Urinary bladder (tissue), 4 donors: ENCODE data around the gene BABAM2. TPM values are rescaled to one million over a fixed set of nuclear protein-coding genes. Genes with fewer than 3 reads are reported as not detected.

ENCODE experiments used
- DNase-seq: peaks from one replicate; pipeline ENCODE4 v3.0.0-alpha.2; 2015; ENCODE audit errors: extremely low spot score
- H3K27ac ChIP-seq: one replicate; pipeline ENCODE4 v1.5.1; 2013; ENCODE audit warnings: low read depth, mild to moderate bottlenecking, moderate library complexity
- H3K36me3 ChIP-seq: one replicate; pipeline ENCODE4 v1.6.1; 2013; ENCODE audit warnings: mild to moderate bottlenecking, moderate library complexity; ENCODE audit not compliant: insufficient read depth
- H3K4me1 ChIP-seq: one replicate; pipeline ENCODE4 v1.6.1; 2013; ENCODE audit warnings: mild to moderate bottlenecking, moderate library complexity; ENCODE audit not compliant: insufficient read depth
- H3K4me3 ChIP-seq: one replicate; pipeline ENCODE4 v1.5.1; 2013; ENCODE audit warnings: low read depth, low read length
- WGBS: extraction: QIAGEN DNeasy Blood & Tissue Kit; methylation state at CpG from one replicate; pipeline ENCODE4 v1.1.7; 2013; 5-methylcytosine and 5-hydroxymethylcytosine counted together
- polyA plus RNA-seq: library from polyadenylated mRNA; stranded (reverse); fragments of 200-250 nt; gene quantifications from one replicate; pipeline ENCODE4 v1.2.3, GENCODE V29; 2013
- total RNA-seq: library from RNA; depleted of rRNA; stranded (reverse); fragments of >200 nt; gene quantifications from one replicate; pipeline ENCODE4 v1.2.3, GENCODE V29; 2014
- donor health status: healthy with polysubstance abuse.
- donor health status: healthy.

The BABAM2 gene
- total and polyA plus RNA-seq, 2 donors: 37.0 to 40.6 TPM

- Histone ChIP-seq H3K36me3 (no peaks in the 10 kb centered on the region), H3K4me1 (no peaks in the 10 kb centered on the region), H3K4me3 (no peak overlapping the region), H3K27ac (no peak overlapping the region)
- 75% methylated on average over 2 of the region's 2 CpGs for WGBS
- DNase-seq: no peak
These were observed 226.6 kb downstream of the BABAM2 start for GRCh38 chr2:28117104-28117596.

DNA sequence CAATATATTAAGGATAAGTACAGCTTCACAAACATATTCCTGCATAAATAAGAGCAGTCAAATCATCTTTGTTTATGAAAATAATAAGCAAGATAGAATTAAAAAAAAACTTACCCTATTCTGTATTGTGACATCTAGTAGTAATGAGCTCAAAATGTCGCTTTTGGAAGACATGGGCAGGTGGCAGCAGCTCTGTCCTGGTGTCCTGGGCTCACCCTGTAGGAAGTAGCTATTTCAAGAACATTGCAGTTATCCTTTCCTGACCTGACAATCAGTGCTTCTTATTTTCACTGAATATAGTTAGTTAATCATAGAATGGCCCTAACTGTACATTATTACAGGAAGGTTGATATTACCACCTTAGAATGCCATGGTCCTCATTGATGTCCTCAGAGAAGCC is 229.1 kb downstream of the BABAM2 start:
- H3K4me1 ChIP-seq: no peaks in the 10 kb centered on the region
- no peaks in the 10 kb centered on the region for H3K36me3 ChIP-seq
- DNase-seq: no peak
- H3K27ac ChIP-seq: no peak overlapping the region
- H3K4me3 ChIP-seq: no peak overlapping the region
- 100% methylated on average over 1 of the region's 1 CpG for WGBS

DNA sequence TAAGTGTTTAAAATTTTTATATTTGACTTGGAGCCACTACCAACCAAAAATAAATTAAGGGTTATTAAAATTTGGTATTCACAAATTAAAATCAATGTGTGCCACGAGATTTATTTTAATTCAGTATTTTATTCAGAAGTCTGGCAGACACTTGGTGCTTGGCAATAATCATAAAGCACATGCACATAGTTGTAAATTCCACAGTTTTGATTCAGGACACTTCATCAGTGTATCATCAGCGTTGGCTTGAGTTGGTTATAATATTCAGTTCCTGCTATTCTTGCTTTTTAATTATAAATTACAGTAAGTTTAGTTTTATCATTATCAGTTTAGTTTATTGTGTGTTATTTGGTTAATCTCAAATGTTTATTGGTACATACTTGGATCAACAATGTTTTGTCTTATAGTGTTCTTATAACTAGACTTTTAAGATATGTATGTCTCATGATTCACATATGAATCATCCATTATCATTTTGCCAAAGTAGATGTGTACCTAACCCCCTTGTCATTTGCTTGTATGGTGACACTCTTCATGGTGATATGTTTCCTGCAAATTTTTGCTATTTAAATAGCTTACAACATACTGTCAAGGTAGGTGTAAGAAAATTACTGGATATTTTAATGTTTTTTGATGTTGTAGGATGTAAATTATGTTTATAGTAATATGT is 237.9 kb downstream of the BABAM2 start:
- Histone ChIP-seq H3K4me3 (no peak overlapping the region), H3K27ac (no peak overlapping the region), H3K36me3 (no peaks in the 10 kb centered on the region), H3K4me1 (no peaks in the 10 kb centered on the region)
- 59% methylated on average over 2 of the region's 2 CpGs for WGBS
- DNase-seq: no peak

DNA sequence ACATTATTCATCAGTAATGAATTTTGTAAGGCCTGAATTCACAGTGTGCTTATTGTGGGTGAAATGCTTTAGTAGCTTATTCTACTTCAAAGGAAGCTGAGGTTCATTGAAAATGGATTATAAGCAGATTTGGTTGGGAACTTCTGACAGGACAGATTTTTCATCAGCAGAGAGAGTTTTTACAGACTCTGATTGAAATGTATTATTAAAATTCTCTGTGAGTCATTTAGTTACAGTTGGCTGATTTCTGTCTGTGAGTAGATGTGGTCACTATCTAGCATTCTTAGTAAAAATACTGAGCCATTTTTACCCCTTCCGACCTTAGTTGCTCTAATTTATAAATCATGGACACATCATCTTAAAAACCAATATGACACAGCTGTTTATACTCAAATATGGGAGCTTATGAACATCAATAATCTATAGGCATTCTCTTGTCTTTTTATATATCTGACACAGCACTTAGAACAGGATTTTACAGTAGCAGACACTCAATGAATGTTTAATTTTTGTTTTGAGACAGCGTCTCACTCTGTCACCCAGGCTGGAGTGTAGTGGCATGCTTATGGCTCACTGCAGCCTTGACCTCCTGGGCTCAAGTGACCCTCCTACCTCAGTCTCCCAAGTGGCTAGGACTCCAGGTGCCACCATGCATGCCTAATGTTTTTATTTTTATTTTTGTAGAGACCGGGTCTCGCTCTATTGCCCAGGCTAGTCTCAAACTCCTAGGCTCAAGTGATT is 239.6 kb downstream of the BABAM2 start:
- WGBS: 91% methylated on average over 4 of the region's 4 CpGs
- no peak overlapping the region for H3K27ac ChIP-seq
- H3K4me1 ChIP-seq: no peaks in the 10 kb centered on the region
- DNase-seq: no peak
- H3K36me3 ChIP-seq: no peaks in the 10 kb centered on the region
- no peak overlapping the region for H3K4me3 ChIP-seq

- DNase-seq: no peak
- H3K36me3 ChIP-seq: no peaks in the 10 kb centered on the region
- WGBS: 87% methylated on average over 9 of the region's 9 CpGs
- H3K4me1 ChIP-seq: no peaks in the 10 kb centered on the region
- H3K4me3 ChIP-seq: no peak overlapping the region
- no peak overlapping the region for H3K27ac ChIP-seq
These were observed 243.2 kb downstream of the BABAM2 start for GRCh38 chr2:28133778-28134177.

GRCh38 chr2:28134262-28134812 is 243.8 kb downstream of the BABAM2 start:
- Histone ChIP-seq H3K4me1 (no peaks in the 10 kb centered on the region), H3K36me3 (no peaks in the 10 kb centered on the region), H3K4me3 (no peak overlapping the region), H3K27ac (no peak overlapping the region)
- DNase-seq: peak; percentile 39
- 46% methylated on average over 4 of the region's 4 CpGs for WGBS

GRCh38 chr2:28134857-28135256 is 244.3 kb downstream of the BABAM2 start:
- H3K4me1 ChIP-seq: no peaks in the 10 kb centered on the region
- no peak overlapping the region for H3K27ac ChIP-seq
- no peak overlapping the region for H3K4me3 ChIP-seq

DNA sequence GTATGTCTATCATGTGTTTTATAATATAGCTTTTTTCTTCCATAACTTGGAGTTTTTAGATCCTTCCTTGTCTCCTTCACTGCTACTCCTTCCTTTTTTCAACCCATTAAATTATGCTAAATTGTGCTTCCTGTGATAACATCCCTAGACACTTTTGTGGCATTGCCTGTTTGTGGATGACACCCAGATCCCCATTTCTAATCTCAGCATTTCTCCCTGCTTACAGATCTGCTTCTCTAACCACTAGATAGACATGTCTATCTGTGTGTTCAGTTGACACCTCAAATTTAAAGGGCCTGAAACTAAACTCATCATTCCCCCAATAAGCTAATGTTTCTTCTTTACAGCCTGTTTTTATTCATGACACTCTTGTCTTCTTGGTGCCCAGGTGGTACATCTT is 244.8 kb downstream of the BABAM2 start:
- no peak overlapping the region for H3K27ac ChIP-seq
- no peaks in the 10 kb centered on the region for H3K4me1 ChIP-seq
- DNase-seq: no peak
- no peak overlapping the region for H3K4me3 ChIP-seq
- H3K36me3 ChIP-seq: no peaks in the 10 kb centered on the region

More at GRCh38 chr2:28134857-28135256, 244.3 kb downstream of the BABAM2 start:
- WGBS: 38% methylated on average over 1 of the region's 1 CpG
- no peak for DNase-seq
- H3K36me3 ChIP-seq: no peaks in the 10 kb centered on the region

- WGBS: 97% methylated on average over 4 of the region's 4 CpGs
- no peak overlapping the region for H3K27ac ChIP-seq
These were observed 245.3 kb downstream of the BABAM2 start for GRCh38 chr2:28135799-28136198.

DNA sequence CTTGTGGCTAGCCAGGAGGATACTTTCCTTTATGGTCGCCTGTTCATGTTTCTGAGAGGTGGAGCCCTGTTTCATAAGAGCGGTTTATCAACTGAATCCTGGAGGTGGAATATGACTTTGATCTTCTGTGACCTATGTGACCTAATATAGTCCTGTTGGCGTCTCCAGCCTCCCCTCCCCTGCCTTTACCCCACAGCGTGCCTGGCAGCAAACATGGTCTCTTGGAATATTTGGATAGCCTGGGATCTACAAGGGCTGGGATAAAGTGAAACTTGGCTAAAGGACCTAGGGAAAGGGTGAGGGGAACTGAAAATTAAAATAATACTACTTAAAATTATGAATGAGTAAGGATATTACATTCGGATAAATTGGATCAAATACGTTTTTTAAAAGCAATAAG is 246.0 kb downstream of the BABAM2 start:
- H3K27ac ChIP-seq: no peak overlapping the region
- no peaks in the 10 kb centered on the region for H3K36me3 ChIP-seq
- no peak overlapping the region for H3K4me3 ChIP-seq
- no peak for DNase-seq
- no peaks in the 10 kb centered on the region for H3K4me1 ChIP-seq
- 46% methylated on average over 6 of the region's 6 CpGs for WGBS

More at GRCh38 chr2:28135799-28136198, 245.3 kb downstream of the BABAM2 start:
- DNase-seq: no peak
- no peak overlapping the region for H3K4me3 ChIP-seq
- no peaks in the 10 kb centered on the region for H3K36me3 ChIP-seq
- no peaks in the 10 kb centered on the region for H3K4me1 ChIP-seq

- Histone ChIP-seq H3K27ac (no peak overlapping the region), H3K4me1 (no peaks in the 10 kb centered on the region), H3K36me3 (no peaks in the 10 kb centered on the region), H3K4me3 (no peak overlapping the region)
- 17% methylated on average over 2 of the region's 2 CpGs for WGBS
- peak; percentile 83 for DNase-seq
These were observed 246.7 kb downstream of the BABAM2 start for GRCh38 chr2:28137221-28137620.

GRCh38 chr2:28142386-28142785 is 251.9 kb downstream of the BABAM2 start:
- no peaks in the 10 kb centered on the region for H3K36me3 ChIP-seq
- peak; percentile 53 for DNase-seq
- H3K4me3 ChIP-seq: no peak overlapping the region
- no peaks in the 10 kb centered on the region for H3K4me1 ChIP-seq
- H3K27ac ChIP-seq: no peak overlapping the region

- Histone ChIP-seq H3K27ac (no peak overlapping the region), H3K4me1 (no peaks in the 10 kb centered on the region), H3K36me3 (no peaks in the 10 kb centered on the region), H3K4me3 (no peak overlapping the region)
- DNase-seq: no peak
- over 99% methylated on average over 2 of the region's 2 CpGs for WGBS
These were observed 257.5 kb downstream of the BABAM2 start for GRCh38 chr2:28148000-28148399.

GRCh38 chr2:28148566-28148965 is 258.0 kb downstream of the BABAM2 start:
- Histone ChIP-seq H3K4me1 (no peaks in the 10 kb centered on the region), H3K36me3 (no peaks in the 10 kb centered on the region), H3K27ac (no peak overlapping the region), H3K4me3 (no peak overlapping the region)
- WGBS: 94% methylated on average over 5 of the region's 5 CpGs
- DNase-seq: no peak
